Ramos (cell line): ENCODE measurements around the gene MAP2K3.

Source experiments
- in situ Hi-C: fragments of 300-500 bp; cut with MboI; formaldehyde crosslinking; loops from one replicate; pipeline ENCODE4 v1.14.3; 2022; ENCODE audit warnings: low sequenced_read_pairs; ENCODE audit not compliant: unreplicated experiment

The MAP2K3 gene

GRCh38 chr17:21252289-21252795 is 32.2 kb upstream of the MAP2K3 start:
- in situ Hi-C loops: no loop called here

GRCh38 chr17:21252796-21253645 is 31.5 kb upstream of the MAP2K3 start, which contains the start of gene NATD1:
Gene NATD1, minus strand, starts transcription at chr17:21253410. Its CDS starts 146 bp downstream, at chr17:21253264.
- in situ Hi-C loops: no loop called here

GRCh38 chr17:21253646-21254441 is 30.7 kb upstream of the MAP2K3 start:
- in situ Hi-C loops: no loop called here

- in situ Hi-C loops: no loop called here
Observed at GRCh38 chr17:21258593-21258992, 25.9 kb upstream of the MAP2K3 start.

GRCh38 chr17:21262259-21262993 is 22.1 kb upstream of the MAP2K3 start:
- in situ Hi-C loops: no loop called here

- in situ Hi-C loops: no loop called here
Observed at GRCh38 chr17:21263376-21263775, 21.1 kb upstream of the MAP2K3 start.

DNA sequence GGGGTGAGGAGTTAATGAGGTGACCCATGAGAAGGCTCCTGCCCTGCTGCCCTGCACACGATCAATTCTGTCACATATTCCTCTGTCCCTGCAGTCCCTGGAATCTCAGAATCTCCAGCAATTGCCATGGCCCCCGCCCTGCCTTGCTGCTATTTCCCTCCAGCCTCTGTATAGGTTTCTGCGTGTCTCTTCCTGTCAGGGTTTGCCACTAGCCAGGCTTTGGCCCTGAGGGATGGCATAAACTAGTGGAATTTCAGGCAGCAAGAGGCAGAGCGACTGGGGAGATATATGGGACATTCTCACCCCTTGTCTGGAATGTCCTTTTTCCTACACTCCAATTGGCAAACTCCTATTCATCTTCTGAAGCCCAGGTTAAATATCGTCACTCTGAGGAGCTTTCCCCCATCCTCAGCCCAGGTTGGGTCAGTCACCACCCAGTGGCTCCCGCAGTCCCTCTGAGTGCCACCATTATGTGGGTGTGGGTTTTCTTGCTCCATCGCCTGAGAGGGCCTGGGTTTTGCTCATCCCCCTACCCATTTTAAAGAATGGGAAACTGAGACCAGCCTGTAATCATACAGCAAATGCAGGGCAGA is 15.8 kb upstream of the MAP2K3 start:
- in situ Hi-C loops: no loop called here

- in situ Hi-C loops: no loop called here
Observed at GRCh38 chr17:21269394-21269793, 15.1 kb upstream of the MAP2K3 start.

DNA sequence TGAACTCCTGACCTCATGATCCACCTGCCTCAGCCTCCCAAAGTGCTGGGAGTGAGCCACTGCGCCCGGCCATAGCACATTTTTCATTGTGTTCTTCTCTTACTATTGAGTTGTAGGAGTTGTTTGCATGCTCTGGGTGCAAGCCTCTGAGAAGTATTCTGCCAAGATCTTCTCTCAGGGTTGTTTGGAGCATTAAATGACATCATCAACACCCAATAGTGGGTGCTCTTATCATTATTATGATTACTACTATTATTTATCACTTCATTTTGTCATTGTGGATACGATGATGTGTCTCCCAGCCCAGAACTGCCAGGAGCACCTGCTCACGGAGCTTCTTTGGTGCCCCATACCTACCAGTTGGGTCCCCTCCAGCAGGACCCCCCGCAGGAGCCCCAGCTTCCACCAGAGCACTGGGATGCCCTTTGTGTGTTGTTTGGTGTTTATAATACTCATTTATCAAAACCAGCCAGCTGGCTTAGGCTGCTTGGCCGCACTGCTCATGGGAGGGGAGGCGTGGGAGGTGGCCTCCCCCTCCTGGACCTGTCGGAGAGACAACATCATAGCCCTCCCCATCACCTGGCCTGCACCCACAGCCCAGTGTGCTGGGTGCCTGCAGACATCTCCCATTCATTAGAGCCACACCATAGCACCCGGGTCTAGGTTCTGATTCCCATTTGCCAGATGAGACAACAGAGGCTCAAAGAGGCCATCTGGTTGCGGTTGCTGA is 12.9 kb upstream of the MAP2K3 start:
- in situ Hi-C loops: loop anchor here (10.0 kb wide), 1 partner anchor 147 kb away; the partner anchor contains the start of gene DHRS7B

- in situ Hi-C loops: loop anchor here (10.0 kb wide), 1 partner anchor 147 kb away; the partner anchor contains the start of gene DHRS7B
Observed at GRCh38 chr17:21272250-21272649, 12.3 kb upstream of the MAP2K3 start.

GRCh38 chr17:21272881-21273792 is 11.4 kb upstream of the MAP2K3 start:
- in situ Hi-C loops: loop anchor here (10.0 kb wide), 1 partner anchor 148 kb away; the partner anchor contains the start of gene DHRS7B

GRCh38 chr17:21275047-21275578 is 9.4 kb upstream of the MAP2K3 start:
- in situ Hi-C loops: loop anchor here (10.0 kb wide), 1 partner anchor 150 kb away; the partner anchor contains the start of gene DHRS7B

DNA sequence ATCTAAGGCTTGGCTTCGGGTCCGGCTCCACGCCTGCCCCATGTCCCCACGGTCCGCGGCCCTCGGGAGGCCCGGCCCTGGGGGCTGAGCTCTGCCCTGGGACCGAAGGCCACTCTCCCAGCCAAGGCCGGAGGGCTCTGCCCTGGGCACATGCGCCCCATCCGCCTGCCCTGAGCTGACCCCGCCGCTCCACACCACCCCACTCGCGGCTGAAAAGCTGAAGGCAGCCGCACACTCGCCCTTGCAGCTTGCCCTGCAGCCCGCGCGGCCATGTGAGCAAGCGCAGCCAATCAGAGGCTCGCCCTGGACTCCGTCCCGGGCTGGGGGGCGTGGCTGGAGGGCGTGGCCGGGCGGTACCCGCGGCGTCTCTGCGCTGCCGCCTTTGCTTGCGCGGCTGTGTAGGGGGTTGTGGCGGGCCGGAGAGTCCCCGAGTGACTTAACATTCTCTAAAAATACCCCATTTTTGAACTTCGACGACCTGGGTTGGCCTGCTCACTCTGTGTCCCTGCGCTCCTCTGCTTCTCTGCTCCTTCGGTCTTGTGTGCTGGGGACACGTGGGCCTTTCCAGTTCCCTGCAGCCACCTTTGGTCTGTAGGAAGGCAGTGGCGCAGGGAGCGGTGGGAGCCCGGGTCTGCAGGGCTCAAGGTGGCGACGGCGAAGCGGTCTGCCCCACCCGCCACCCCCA is 8.8 kb upstream of the MAP2K3 start:
- in situ Hi-C loops: loop anchor here (10.0 kb wide), 1 partner anchor 151 kb away; the partner anchor contains the start of gene DHRS7B

DNA sequence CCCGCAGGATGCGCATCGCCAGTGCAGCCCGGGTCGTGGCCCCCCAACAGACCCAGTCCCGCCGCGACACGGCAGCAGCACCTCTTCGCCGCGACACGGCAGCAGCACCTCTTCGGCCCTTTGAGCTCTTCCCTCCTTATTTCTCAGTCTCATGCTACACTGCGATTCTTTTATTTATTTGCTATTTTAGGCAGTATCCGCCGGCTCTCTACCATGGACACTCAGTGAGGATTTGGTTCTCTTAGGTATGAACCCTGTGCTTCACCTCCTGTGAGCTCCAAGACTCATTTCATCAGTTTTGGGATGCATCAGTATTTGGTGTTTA is 8.3 kb upstream of the MAP2K3 start:
- in situ Hi-C loops: loop anchor here (10.0 kb wide), 1 partner anchor 151 kb away; the partner anchor contains the start of gene DHRS7B

DNA sequence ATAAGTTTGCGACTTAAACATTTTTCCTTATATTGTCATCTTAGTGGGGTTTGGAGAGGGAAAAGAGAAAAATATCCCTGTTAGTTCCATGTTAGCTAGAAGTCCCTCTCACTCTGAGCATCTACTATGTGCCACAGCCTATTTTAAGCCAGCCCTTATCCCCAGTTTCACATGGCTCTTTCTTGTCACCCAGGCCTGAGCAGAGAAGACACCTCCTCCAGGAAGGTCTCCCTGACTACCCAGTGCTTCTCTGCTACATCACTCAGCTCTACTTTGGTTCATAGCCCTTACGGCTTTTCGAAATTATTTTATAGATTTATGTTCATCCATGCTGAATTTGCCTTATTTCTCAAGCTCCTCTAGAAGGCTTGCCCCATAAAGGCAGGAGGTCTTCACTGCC is 7.2 kb upstream of the MAP2K3 start:
- in situ Hi-C loops: loop anchor here (10.0 kb wide), 1 partner anchor 153 kb away; the partner anchor contains the start of gene DHRS7B

- in situ Hi-C loops: loop anchor here (10.0 kb wide), 1 partner anchor 154 kb away; the partner anchor contains the start of gene DHRS7B
Observed at GRCh38 chr17:21278450-21279197, 5.9 kb upstream of the MAP2K3 start.
